Spleen (tissue), 11 donors: ENCODE data around the gene MAJIN. TPM values are rescaled to one million over a fixed set of nuclear protein-coding genes. Genes with fewer than 3 reads are reported as not detected.

Source experiments
- DNase-seq: peaks from one replicate; pipeline ENCODE4 v3.0.0-alpha.2; 2020
- H3K27ac ChIP-seq, 8 donors: fragments of 200-600 bp; sonication (generic) in 7 of 8; 1 replicate in 4 of 8; 2 replicates in 4 of 8; pipeline versions ENCODE4 v1.5.0 to v1.8.0; 2016 to 2021; ENCODE audit warnings: inconsistent platforms in 4 of 8, mild to moderate bottlenecking in 4 of 8, moderate library complexity in 1 of 8
- H3K27me3 ChIP-seq, 7 donors: fragments of 200-600 bp; sonication (generic) in 6 of 7; replicated peaks in 1 of 7; 1 replicate in 4 of 7; 2 replicates in 3 of 7; pipeline versions ENCODE4 v1.5.0 to v1.8.0; 2016 to 2021; ENCODE audit warnings: inconsistent platforms in 3 of 7, mild to moderate bottlenecking in 1 of 7
- H3K36me3 ChIP-seq, 6 donors: fragments of 200-600 bp; sonication (generic) in 5 of 6; 1 replicate in 4 of 6; 2 replicates in 2 of 6; pipeline versions ENCODE4 v1.5.0 to v1.8.0; 2016 to 2021; ENCODE audit warnings: inconsistent platforms in 2 of 6
- H3K4me1 ChIP-seq, 6 donors: fragments of 200-600 bp; sonication (generic) in 5 of 6; 1 replicate in 3 of 6; 2 replicates in 3 of 6; pipeline versions ENCODE4 v1.5.0 to v1.8.0; 2016 to 2021; ENCODE audit warnings: inconsistent platforms in 3 of 6
- H3K4me3 ChIP-seq, 8 donors: fragments of 200-600 bp; sonication (generic) in 7 of 8; 1 replicate in 4 of 8; 2 replicates in 4 of 8; pipeline versions ENCODE4 v1.5.0 to v1.8.0; 2016 to 2021; ENCODE audit warnings: inconsistent platforms in 4 of 8, mild to moderate bottlenecking in 4 of 8, moderate library complexity in 2 of 8
- H3K9me3 ChIP-seq, 8 donors: fragments of 200-600 bp; sonication (generic) in 7 of 8; 1 replicate in 4 of 8; 2 replicates in 4 of 8; pipeline versions ENCODE4 v1.5.0 to v1.8.0; 2016 to 2021; ENCODE audit warnings: inconsistent platforms in 4 of 8
- CTCF ChIP-seq, 11 experiments: fragments of 200-600 bp in 7 of 11; fragments of 450-650 bp in 4 of 11; sonication (generic) in 4 of 11; IDR thresholded peaks in 8 of 11; conservative IDR thresholded peaks in 3 of 11; 1 replicate in 7 of 11; 2 replicates in 4 of 11; pipeline versions ENCODE4 v1.4.0 to v1.8.0; 2016 to 2021; ENCODE audit warnings: antibody characterized with exemption in 11 of 11, inconsistent platforms in 4 of 11, mild to moderate bottlenecking in 1 of 11
- POLR2A ChIP-seq, 3 donors: fragments of 450-650 bp; IDR thresholded peaks; one replicate each; pipeline ENCODE4 v1.5.1; 2017; ENCODE audit warnings: antibody characterized with exemption in 3 of 3, mild to moderate bottlenecking in 1 of 3
- POLR2AphosphoS5 ChIP-seq, 3 donors: sonication (generic); formaldehyde crosslinking; IDR thresholded peaks; one replicate each; pipeline ENCODE4 v1.5.1; 2017; ENCODE audit warnings: antibody characterized with exemption in 3 of 3
- WGBS, 5 donors: extraction: QIAGEN DNeasy Blood & Tissue Kit in 3 of 5; methylation state at CpG; one replicate each; pipeline versions ENCODE4 v1.1.5 to v1.1.7; 2013 to 2018; 5-methylcytosine and 5-hydroxymethylcytosine counted together
- intact Hi-C: fragments of 100-400 bp; cut with DNase I; formaldehyde crosslinking; loops from one replicate; pipeline ENCODE4 v1.15.0; 2023; ENCODE audit warnings: low total_unique reads
- polyA plus RNA-seq, 3 donors: library from polyadenylated mRNA; stranded (reverse); fragments of 200-250 nt; gene quantifications; one replicate each; pipeline ENCODE4 v1.2.1, GENCODE V29; 2013
- total RNA-seq, 7 donors: library from RNA; depleted of rRNA in 3 of 7; stranded (reverse); fragments of >200 nt in 3 of 7; fragmentation: NEBNext Ultra II Directional in 4 of 7; extraction: Animal tissue kit (Norgen Biotek cat#: 25700) in 4 of 7; gene quantifications; one replicate each; pipeline versions ENCODE4 v1.1.0 to v1.2.1, GENCODE V29; 2016 to 2021
- donor health status: healthy with polysubstance abuse.
- donor health status: DM: no; HTN: no; CAD: no; lungs with moderate emphysema.
- donor health status: DM: no; HTN: no; CAD: no.
- donor health status: Bipolar disorder and iron deficiency.
- donor health status: healthy.
- donor health status: DM: no; HTN: no; CAD: no.
- donor health status: DM: yes; HTN: yes; CAD: no.

MAJIN gene
- total and polyA plus RNA-seq, 10 donors: 0.40 to 2.6 (median 0.87) TPM; not detected in 3

GRCh38 chr11:64924910-64925284, 47.0 kb downstream of the MAJIN start:
- Histone ChIP-seq H3K36me3 (peaks cover 0 to 37% (median 18%) of the 10 kb centered on the region in 6 donors), H3K27me3 (no peaks in the 10 kb centered on the region), H3K4me3 (peak overlapping the region; percentile 70 to 99 (median 89)), H3K4me1 (peaks cover 11 to 42% (median 32%) of the 10 kb centered on the region in 6 donors), H3K9me3 (no peaks in the 10 kb centered on the region), H3K27ac (peak overlapping the region; percentile 85 to 97 (median 90))
- TF ChIP-seq POLR2AphosphoS5 (IDR thresholded peaks at IDR 0.05) (no peak), CTCF (IDR thresholded peaks at IDR 0.05 in 8 of 11, conservative IDR thresholded peaks at IDR 0.05 in 3 of 11) (no peak), POLR2A (IDR thresholded peaks at IDR 0.05) (no peak)
- no peak for DNase-seq
- 1 to 3% (median 1%) methylated on average over 9 to 24 of the region's 24 CpGs for WGBS, 5 donors
- intact Hi-C loops: no loop called here

DNA sequence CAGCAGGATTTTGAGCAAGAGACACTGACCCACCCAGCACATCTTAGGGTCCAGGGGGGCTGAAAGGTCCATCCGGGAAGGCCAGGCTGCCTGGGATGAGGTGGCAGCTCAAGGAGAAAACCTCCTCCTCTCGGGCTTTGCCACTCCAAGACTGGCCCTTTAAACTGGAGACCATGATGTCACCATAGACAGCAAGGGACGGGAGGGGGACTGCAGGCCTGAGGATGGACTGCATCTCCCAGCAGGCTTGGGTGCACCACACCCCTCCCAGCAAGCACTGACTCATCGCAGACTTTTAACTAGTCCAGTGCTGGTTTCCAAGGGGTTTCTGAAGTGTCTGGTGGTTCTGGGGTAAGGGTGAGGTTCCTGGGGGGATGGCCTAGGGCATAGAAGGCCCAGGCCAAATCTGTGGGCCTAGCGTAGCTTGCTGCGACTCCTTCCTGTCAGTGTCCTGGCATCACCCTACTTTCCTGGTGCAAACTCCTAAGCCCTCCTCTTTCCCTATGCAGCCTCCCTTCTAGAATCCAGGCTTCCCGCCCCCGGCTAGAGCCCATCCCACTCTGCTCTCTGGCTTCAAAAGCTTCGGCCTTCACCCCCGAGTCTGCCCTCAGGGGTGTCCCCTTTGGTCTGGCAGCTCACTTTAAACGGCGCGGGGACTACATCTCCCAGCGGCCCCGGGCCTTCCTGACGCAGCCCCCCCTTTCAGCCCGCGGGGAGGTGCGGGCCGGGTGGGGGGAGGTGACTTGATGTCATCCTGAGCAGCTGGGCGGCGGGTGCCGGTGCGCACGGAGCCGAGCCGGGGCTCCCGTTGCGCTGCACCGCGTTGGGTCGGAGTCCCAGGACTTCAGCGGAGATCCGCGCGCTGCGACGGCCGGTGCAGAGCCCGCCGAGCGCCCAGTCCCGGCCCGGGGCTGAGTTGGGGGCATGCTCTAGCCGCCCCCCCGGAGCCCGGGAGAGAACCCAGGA, 47.7 kb downstream of the MAJIN start, which contains the start of gene PPP2R5B:
Gene PPP2R5B (plus strand): TSS at position 746 of the 966 bp plus-strand sequence. CDS start 1,046 bp downstream, outside the sequence.
- TF ChIP-seq POLR2A (IDR thresholded peaks at IDR 0.05) (peak in 2 of 3 donors; percentile 63 to 64), CTCF (IDR thresholded peaks at IDR 0.05 in 8 of 11, conservative IDR thresholded peaks at IDR 0.05 in 3 of 11) (peak in 4 of 11 experiments; percentile 15 to 27 (median 18)), POLR2AphosphoS5 (IDR thresholded peaks at IDR 0.05) (peak; percentile 94 to 96 (median 95))
- Histone ChIP-seq H3K36me3 (peaks cover 0 to 30% (median 12%) of the 10 kb centered on the region in 6 donors), H3K27me3 (no peaks in the 10 kb centered on the region), H3K4me3 (peak within 1 kb of the TSS; percentile 70 to 99 (median 89)), H3K27ac (peak within 1 kb of the TSS; percentile 85 to 97 (median 90)), H3K9me3 (no peaks in the 10 kb centered on the region), H3K4me1 (peaks cover 11 to 42% (median 32%) of the 10 kb centered on the region in 6 donors)
- DNase-seq: peak; percentile 98
- intact Hi-C loops: no loop called here
- WGBS, 5 donors: 1 to 2% (median 2%) methylated on average over 36 to 47 of the region's 47 CpGs

- WGBS, 5 donors: 87 to 97% (median 92%) methylated on average over 7 to 11 of the region's 11 CpGs
- peaks cover 13 to 52% (median 37%) of the 10 kb centered on the region in 6 donors for H3K4me1 ChIP-seq
- DNase-seq: peak; percentile 82
- peak overlapping the region in 1 of 8 donors; percentile 88 for H3K4me3 ChIP-seq
- H3K9me3 ChIP-seq: no peaks in the 10 kb centered on the region
- peak overlapping the region in 6 of 8 donors; percentile 85 to 97 (median 92) for H3K27ac ChIP-seq
- intact Hi-C loops: no loop called here
- TF ChIP-seq CTCF (IDR thresholded peaks at IDR 0.05 in 8 of 11, conservative IDR thresholded peaks at IDR 0.05 in 3 of 11) (no peak), POLR2AphosphoS5 (IDR thresholded peaks at IDR 0.05) (no peak), POLR2A (IDR thresholded peaks at IDR 0.05) (no peak)
- H3K27me3 ChIP-seq: no peaks in the 10 kb centered on the region
- H3K36me3 ChIP-seq: peaks cover 0 to 20% (median 4%) of the 10 kb centered on the region in 6 donors
Measured at GRCh38 chr11:64923151-64923661, 48.7 kb downstream of the MAJIN start.
